LNCaP clone FGC (cell line): Measurements from ENCODE around the gene CORIN.

Experiments used
- DNase-seq: peaks from one replicate; pipeline ENCODE4 v3.0.0-alpha.2; 2011; ENCODE audit warnings: low read depth
- H3K4me3 ChIP-seq: 2 replicates; pipeline ENCODE4 v1.5.1; 2011; ENCODE audit warnings: mild to moderate bottlenecking, low read depth, low read length, control low read depth
- TF ChIP-seq, protein P1 (sequence below): IDR thresholded peaks from 2 replicates; pipeline ENCODE4 v1.5.1; 2012; ENCODE audit warnings: mild to moderate bottlenecking; ENCODE audit not compliant: control insufficient read depth, insufficient read depth; ENCODE audit errors: extremely low read depth

The CORIN gene

DNA sequence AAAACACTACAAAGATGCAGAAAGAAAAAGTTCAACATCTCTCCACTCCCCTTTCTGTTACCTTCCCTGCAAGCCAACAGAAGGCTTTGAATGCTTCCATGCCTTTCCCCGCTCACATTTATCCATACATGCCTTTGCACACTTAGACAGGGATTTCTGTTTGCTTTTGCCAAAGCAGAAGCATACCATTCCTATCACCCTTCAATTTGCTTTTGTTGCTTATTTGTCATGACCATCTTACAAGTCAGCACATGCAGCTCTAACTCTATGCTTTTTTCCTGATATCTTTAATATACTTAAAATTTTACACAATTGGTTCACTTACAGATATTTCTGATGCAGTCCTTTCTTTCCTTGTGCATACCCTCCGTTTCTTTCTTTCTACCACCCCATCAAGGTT lies 169.6 kb downstream of the CORIN start:
- TF ChIP-seq, protein P1, sequence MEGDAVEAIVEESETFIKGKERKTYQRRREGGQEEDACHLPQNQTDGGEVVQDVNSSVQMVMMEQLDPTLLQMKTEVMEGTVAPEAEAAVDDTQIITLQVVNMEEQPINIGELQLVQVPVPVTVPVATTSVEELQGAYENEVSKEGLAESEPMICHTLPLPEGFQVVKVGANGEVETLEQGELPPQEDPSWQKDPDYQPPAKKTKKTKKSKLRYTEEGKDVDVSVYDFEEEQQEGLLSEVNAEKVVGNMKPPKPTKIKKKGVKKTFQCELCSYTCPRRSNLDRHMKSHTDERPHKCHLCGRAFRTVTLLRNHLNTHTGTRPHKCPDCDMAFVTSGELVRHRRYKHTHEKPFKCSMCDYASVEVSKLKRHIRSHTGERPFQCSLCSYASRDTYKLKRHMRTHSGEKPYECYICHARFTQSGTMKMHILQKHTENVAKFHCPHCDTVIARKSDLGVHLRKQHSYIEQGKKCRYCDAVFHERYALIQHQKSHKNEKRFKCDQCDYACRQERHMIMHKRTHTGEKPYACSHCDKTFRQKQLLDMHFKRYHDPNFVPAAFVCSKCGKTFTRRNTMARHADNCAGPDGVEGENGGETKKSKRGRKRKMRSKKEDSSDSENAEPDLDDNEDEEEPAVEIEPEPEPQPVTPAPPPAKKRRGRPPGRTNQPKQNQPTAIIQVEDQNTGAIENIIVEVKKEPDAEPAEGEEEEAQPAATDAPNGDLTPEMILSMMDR, result no peak
- no peak for DNase-seq
- H3K4me3 ChIP-seq, result no peak overlapping the region

GRCh38 chr4:47667552-47667951 lies 170.3 kb downstream of the CORIN start:
- no peak for DNase-seq
- TF ChIP-seq, protein P1, result no peak
- no peak overlapping the region for H3K4me3 ChIP-seq

DNA sequence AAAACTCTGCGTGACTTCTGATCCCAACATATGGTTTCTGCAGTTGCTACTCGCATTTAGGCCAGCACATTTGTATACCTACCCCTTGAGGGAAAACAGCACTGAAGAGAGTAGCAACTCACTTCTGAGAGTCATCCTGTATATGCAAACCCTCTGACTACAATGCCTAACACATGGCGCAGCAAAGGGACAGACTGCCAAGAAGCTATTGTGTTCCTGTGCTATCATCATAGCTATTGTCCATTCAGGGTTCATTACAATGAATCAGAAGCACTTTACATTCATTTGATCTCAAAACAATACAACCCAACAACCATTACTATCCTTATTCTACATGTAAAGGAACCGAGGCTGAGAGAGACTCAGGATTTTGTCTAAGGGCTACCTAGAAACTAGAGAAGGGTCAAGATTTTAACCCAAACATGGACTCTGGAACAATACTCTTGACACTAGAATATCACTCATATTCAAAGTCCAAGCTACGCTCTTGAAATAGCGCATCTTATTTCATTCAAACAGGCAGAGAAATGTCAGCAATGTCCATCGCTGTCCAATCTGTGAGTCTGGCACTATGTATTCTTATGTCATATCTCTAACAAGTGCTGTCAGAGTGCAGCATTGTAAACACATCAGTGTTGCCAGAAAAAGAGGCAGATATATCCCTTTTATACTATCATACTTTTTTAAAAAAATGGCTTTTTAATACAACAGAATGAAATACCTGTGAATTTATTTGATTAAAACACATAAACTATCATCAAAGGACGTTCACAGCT lies 173.6 kb downstream of the CORIN start:
- no peak for DNase-seq
- no peak overlapping the region for H3K4me3 ChIP-seq
- TF ChIP-seq, protein P1, result no peak

DNA sequence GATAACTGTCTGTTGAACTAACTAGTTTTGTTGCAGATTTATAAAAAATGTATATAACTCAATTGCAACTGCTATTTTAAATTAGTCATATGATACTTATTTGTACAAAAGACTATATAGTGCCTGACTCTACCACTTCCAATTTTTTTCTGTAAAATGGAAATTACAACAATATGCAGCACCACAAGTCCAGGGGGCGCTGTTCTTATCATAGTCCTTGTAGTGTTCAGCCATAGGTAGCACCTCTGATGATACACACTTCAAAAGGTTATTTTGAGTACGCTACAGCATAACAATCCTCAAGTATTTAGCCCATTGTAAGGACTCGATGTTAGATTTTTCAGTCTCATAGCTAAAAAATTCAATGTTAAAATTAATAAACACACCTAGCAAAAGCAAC lies 174.9 kb downstream of the CORIN start:
- no peak for DNase-seq
- TF ChIP-seq, protein P1, result peak; percentile 45

DNA sequence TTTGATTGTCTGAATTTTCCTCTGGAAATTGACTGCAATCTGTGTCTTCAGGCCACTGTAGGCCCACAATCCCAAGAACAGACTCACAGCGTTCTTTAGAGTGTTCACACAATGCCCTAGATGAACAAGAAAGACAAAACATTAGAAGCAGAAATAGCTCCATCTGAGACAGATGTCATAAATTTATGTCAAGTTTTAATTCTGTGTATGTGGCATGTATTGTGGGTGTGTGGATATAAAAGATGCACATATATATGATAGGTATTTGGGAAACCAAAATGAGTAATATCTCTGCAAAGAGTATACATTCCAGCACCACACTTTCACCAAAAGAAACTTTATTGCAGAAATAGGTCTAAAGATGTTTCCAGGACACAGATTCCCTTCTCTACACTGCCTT lies 176.1 kb downstream of the CORIN start:
- TF ChIP-seq, protein P1, result no peak
- no peak for DNase-seq
- no peak overlapping the region for H3K4me3 ChIP-seq

More for the DNA sequence above, 174.9 kb downstream of the CORIN start:
- no peak overlapping the region for H3K4me3 ChIP-seq

DNA sequence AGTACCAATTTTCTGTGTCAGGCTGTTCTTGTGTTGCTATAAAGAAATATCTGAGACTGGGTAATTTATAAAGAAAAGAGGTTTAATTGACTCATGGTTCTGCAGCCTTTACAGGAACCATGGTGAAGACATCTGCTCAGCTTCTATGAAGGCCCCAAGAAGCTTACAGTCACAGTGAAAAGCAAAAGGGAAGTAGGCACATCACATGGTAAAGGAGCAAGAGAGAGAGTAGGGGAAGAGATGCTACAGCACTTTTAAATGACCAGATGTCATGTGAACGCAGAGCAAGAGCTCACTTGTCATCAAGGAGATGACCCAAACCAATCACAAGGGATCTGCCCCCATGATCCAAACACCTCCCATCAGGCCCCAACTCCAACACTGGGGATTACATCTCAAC lies 178.5 kb downstream of the CORIN start:
- no peak for DNase-seq
- H3K4me3 ChIP-seq, result no peak overlapping the region
- TF ChIP-seq, protein P1, result no peak

DNA sequence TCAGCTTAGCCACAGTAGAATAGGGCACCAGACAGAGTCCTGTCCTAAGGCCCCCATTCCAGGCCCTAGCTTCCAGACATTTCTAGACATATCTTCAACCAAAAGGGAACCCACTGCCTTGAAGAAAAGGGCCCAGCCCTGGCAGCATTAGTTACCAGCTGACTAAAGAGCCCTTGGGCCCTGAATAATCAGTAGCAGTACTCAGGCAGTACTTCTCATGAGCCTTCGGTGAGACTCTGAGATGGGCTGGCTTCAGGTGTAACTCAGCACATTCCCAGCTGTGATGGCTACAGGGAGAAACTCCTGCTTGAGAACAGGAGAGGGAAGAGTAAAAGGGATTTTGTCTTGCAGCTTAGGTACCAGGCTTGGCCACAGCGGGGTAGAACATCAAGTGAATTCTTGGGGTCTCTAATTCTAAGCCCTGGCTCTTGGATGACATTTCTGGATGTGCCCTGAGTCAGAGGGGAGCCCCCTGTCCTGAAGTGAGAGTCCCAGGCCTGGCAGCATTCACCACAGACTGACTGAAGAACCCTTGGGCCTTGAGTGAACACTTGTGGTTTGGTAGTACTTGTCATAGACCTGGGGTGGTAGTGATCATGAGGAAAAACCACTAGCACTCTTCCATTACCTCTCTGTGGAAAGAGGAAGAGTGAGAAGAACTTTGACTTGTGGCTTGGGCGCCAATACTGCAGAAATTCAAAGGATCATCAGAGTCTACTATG lies 182.7 kb downstream of the CORIN start:
- TF ChIP-seq, protein P1, result no peak
- H3K4me3 ChIP-seq, result no peak overlapping the region
- no peak for DNase-seq
